Kasumi-1 (cell line): ENCODE data around the gene THBS2.

Experiments
- DNase-seq, 2 experiments: peaks; one replicate each; lab custom pipeline; 2025; lab: John Stamatoyannopoulos, UW

Gene THBS2

GRCh38 chr6:169249057-169249456 is 4.6 kb downstream of the THBS2 start:
- DNase-seq = no peak

GRCh38 chr6:169248521-169248971 is 5.1 kb downstream of the THBS2 start:
- DNase-seq = no peak

GRCh38 chr6:169247991-169248390 is 5.7 kb downstream of the THBS2 start:
- no peak for DNase-seq

GRCh38 chr6:169247419-169247818 is 6.2 kb downstream of the THBS2 start:
- no peak for DNase-seq

GRCh38 chr6:169246445-169246844 is 7.2 kb downstream of the THBS2 start:
- no peak for DNase-seq

- DNase-seq = no peak
Observed at GRCh38 chr6:169244684-169245383, 8.8 kb downstream of the THBS2 start.

- no peak for DNase-seq
Observed at GRCh38 chr6:169243661-169244060, 10.0 kb downstream of the THBS2 start.

GRCh38 chr6:169243186-169243585 is 10.5 kb downstream of the THBS2 start:
- no peak for DNase-seq

- no peak for DNase-seq
Observed at GRCh38 chr6:169241688-169242350, 11.8 kb downstream of the THBS2 start.

GRCh38 chr6:169240591-169241390 is 12.9 kb downstream of the THBS2 start:
- no peak for DNase-seq

GRCh38 chr6:169240125-169240524 is 13.5 kb downstream of the THBS2 start:
- DNase-seq = no peak

GRCh38 chr6:169239181-169239580 is 14.5 kb downstream of the THBS2 start:
- DNase-seq = no peak

GRCh38 chr6:169238766-169239165 is 14.9 kb downstream of the THBS2 start:
- no peak for DNase-seq

GRCh38 chr6:169237496-169238134 is 16.0 kb downstream of the THBS2 start:
- no peak for DNase-seq

- DNase-seq = no peak
Observed at GRCh38 chr6:169236988-169237387, 16.7 kb downstream of the THBS2 start.

GRCh38 chr6:169236545-169236944 is 17.1 kb downstream of the THBS2 start:
- no peak for DNase-seq

GRCh38 chr6:169235286-169235685 is 18.4 kb downstream of the THBS2 start:
- no peak for DNase-seq

GRCh38 chr6:169234634-169235033 is 19.0 kb downstream of the THBS2 start:
- DNase-seq = no peak

- no peak for DNase-seq
Observed at GRCh38 chr6:169233832-169234231, 19.8 kb downstream of the THBS2 start.

- no peak for DNase-seq
Observed at GRCh38 chr6:169233181-169233580, 20.5 kb downstream of the THBS2 start.

- no peak for DNase-seq
Observed at GRCh38 chr6:169232507-169232931, 21.1 kb downstream of the THBS2 start.

GRCh38 chr6:169231790-169232506 is 21.7 kb downstream of the THBS2 start:
- DNase-seq = no peak
